MCF 10A (cell line): ENCODE data around the gene GUCA1A. TPM values are rescaled to one million over a fixed set of nuclear protein-coding genes. Genes with fewer than 3 reads are reported as not detected.
"Not testable (repeated sequence)": the region's sequence is repeated elsewhere in the genome, so short reads cannot be mapped to it uniquely, and the experiment has no call there.

ENCODE experiments used
- BruUV-seq: library from RNA; stranded (reverse); fragments of 400-500 nt; replicated peaks from 2 replicates; lab custom pipeline; 2021; lab: Mats Ljungman, UMichigan
- CTCF ChIA-PET: fragments of 300-600 bp; sonication (Branson Sonifier 250); formaldehyde crosslinking; extraction: SDS; loops from one replicate; lab custom pipeline; 2021; ENCODE audit warnings: antibody characterized with exemption, inconsistent platforms; lab: Yijun Ruan, JAX
- POLR2A ChIA-PET: fragments of 300-600, 350-650 bp; sonication (Branson Sonifier 250); formaldehyde crosslinking; extraction: SDS; loops from one replicate; lab custom pipeline; 2020; ENCODE audit warnings: antibody characterized with exemption, inconsistent platforms; lab: Yijun Ruan, JAX
- DNase-seq: peaks from one replicate; pipeline ENCODE4 v3.0.0-alpha.2; 2018; ENCODE audit not compliant: unreplicated experiment
- H3K27ac Mint-ChIP-seq: one replicate; pipeline ENCODE4 v1.8.0; 2022; ENCODE audit warnings: mild to moderate bottlenecking, low read depth, mixed read lengths; ENCODE audit not compliant: unreplicated experiment
- H3K27me3 Mint-ChIP-seq: one replicate; pipeline ENCODE4 v1.8.0; 2022; ENCODE audit warnings: mixed read lengths; ENCODE audit not compliant: insufficient read depth, unreplicated experiment
- H3K36me3 Mint-ChIP-seq: one replicate; pipeline ENCODE4 v1.8.0; 2022; ENCODE audit warnings: mild to moderate bottlenecking, moderate library complexity, mixed read lengths; ENCODE audit not compliant: insufficient read depth, unreplicated experiment
- H3K4me1 Mint-ChIP-seq: one replicate; pipeline ENCODE4 v1.8.0; 2022; ENCODE audit warnings: mixed read lengths; ENCODE audit not compliant: insufficient read depth, unreplicated experiment
- H3K4me3 Mint-ChIP-seq: one replicate; pipeline ENCODE4 v1.8.0; 2022; ENCODE audit warnings: mild to moderate bottlenecking, moderate library complexity, mixed read lengths; ENCODE audit not compliant: unreplicated experiment
- H3K9me3 Mint-ChIP-seq: one replicate; pipeline ENCODE4 v1.8.0; 2022; ENCODE audit warnings: mixed read lengths; ENCODE audit not compliant: unreplicated experiment
- CTCF ChIP-seq: fragments of 200-600 bp; IDR thresholded peaks from one replicate; pipeline ENCODE4 v1.8.0; 2022; ENCODE audit warnings: antibody characterized with exemption, mild to moderate bottlenecking; ENCODE audit not compliant: unreplicated experiment
- intact Hi-C: fragments of 100-400 bp; cut with micrococcal nuclease; formaldehyde crosslinking; loops from 2 replicates; pipeline ENCODE4 v1.14.1; 2022
- total RNA-seq: library from RNA; stranded (reverse); gene quantifications from 2 replicates; pipeline ENCODE4 v1.2.3, GENCODE V29; 2022

Gene GUCA1A
- total RNA-seq, 1 experiment from 2014 or later = not detected

GRCh38 chr6:42185597-42185996, 12.4 kb downstream of the GUCA1A start:
- POLR2A ChIA-PET = interaction anchor here (1.1 kb wide), 1 partner anchor 18 kb away, joined by 4 read pairs; no protein-coding TSS in a partner anchor
- no TSS peak for BruUV-seq
- Mint-ChIP-seq H3K4me1 (no peaks in the 10 kb centered on the region), H3K36me3 (no peaks in the 10 kb centered on the region), H3K9me3 (no peaks in the 10 kb centered on the region), H3K4me3 (no peak overlapping the region), H3K27me3 (no peaks in the 10 kb centered on the region), H3K27ac (no peak overlapping the region)
- intact Hi-C loops = no loop called here
- no peak for DNase-seq
- no peak for TF ChIP-seq CTCF
- CTCF ChIA-PET = interaction anchor here (0.6 to 1.5 kb wide), 2 partner anchors 29 to 380 kb away, joined by 3 to 4 read pairs; no protein-coding TSS in a partner anchor

GRCh38 chr6:42188406-42188805, 15.2 kb downstream of the GUCA1A start:
- ChIA-PET CTCF (interaction anchor here (1.3 kb wide), 1 partner anchor 26 kb away, joined by 9 read pairs; no protein-coding TSS in a partner anchor), POLR2A (no interaction called here)
- H3K36me3 Mint-ChIP-seq = no peaks in the 10 kb centered on the region
- H3K4me3 Mint-ChIP-seq = no peak overlapping the region
- no peaks in the 10 kb centered on the region for H3K9me3 Mint-ChIP-seq
- H3K4me1 Mint-ChIP-seq = no peaks in the 10 kb centered on the region
- no TSS peak for BruUV-seq
- H3K27ac Mint-ChIP-seq = no peak overlapping the region
- H3K27me3 Mint-ChIP-seq = no peaks in the 10 kb centered on the region
- DNase-seq = no peak
- intact Hi-C loops = no loop called here
- TF ChIP-seq CTCF = no peak

GRCh38 chr6:42190554-42191183, 17.5 kb downstream of the GUCA1A start:
- no peaks in the 10 kb centered on the region for H3K27me3 Mint-ChIP-seq
- no peaks in the 10 kb centered on the region for H3K9me3 Mint-ChIP-seq
- ChIA-PET CTCF (interaction anchor here (1.4 to 4.6 kb wide), 2 partner anchors 11 to 25 kb away, joined by 4 to 19 read pairs; no protein-coding TSS in a partner anchor), POLR2A (interaction anchor here (0.6 to 1.4 kb wide), 2 partner anchors 34 to 140 kb away, joined by 3 to 4 read pairs; no protein-coding TSS in a partner anchor)
- no TSS peak for BruUV-seq
- intact Hi-C loops = no loop called here
- H3K4me3 Mint-ChIP-seq = no peak overlapping the region
- DNase-seq = no peak
- no peak for TF ChIP-seq CTCF
- peaks cover 9% of the 10 kb centered on the region for H3K36me3 Mint-ChIP-seq
- no peak overlapping the region for H3K27ac Mint-ChIP-seq
- H3K4me1 Mint-ChIP-seq = no peaks in the 10 kb centered on the region

GRCh38 chr6:42192385-42192784, 19.2 kb downstream of the GUCA1A start:
- DNase-seq = peak; percentile 52
- CTCF ChIA-PET = interaction anchor here (0.7 to 4.6 kb wide), 4 partner anchors 23 to 731 kb away, joined by 3 to 19 read pairs (median 4); no protein-coding TSS in a partner anchor
- intact Hi-C loops, H3K4me1 Mint-ChIP-seq, H3K9me3 Mint-ChIP-seq, H3K27me3 Mint-ChIP-seq, H3K36me3 Mint-ChIP-seq, H3K27ac Mint-ChIP-seq, BruUV-seq, H3K4me3 Mint-ChIP-seq: not testable (repeated sequence)
- POLR2A ChIA-PET = interaction anchor here (0.6 to 1.9 kb wide), 3 partner anchors 11 to 142 kb away, joined by 3 to 5 read pairs (median 3); partner anchors contain the start of gene TAF8
